ENCODE data around the gene CFAP99. TPM values are rescaled to one million over a fixed set of nuclear protein-coding genes. Genes with fewer than 3 reads are reported as not detected.
"Not testable (repeated sequence)": the region's sequence is repeated elsewhere in the genome, so short reads cannot be mapped to it uniquely, and the experiment has no call there.

Gene CFAP99
- total RNA-seq, 1 donor from 2014 or later: not detected

DNA sequence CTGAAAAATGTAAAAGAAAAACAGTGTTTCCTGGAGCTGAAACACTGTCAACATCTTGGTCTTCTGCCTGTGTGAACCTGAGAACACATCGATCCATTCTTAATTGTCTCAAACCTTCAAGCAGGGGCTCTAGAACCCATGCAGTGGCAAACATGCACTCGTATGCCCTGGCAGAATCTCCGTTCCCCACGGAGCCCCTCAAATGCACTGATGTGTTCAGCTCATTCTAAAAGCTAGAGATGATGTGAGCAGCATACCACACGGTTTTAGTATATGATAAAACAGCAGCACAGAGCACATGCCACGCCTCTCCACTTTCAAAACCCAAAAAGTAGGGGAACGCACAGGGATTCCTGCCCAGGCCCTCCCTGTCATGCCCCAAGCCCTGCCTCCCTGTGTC, 45.2 kb upstream of the CFAP99 start:
- peaks cover 30% of the 10 kb centered on the region for H3K27me3 Mint-ChIP-seq (ENCODE audit: unreplicated experiment)
- no peaks in the 10 kb centered on the region for H3K4me1 Mint-ChIP-seq (ENCODE audit: unreplicated experiment)
- no peak overlapping the region for H3K27ac Mint-ChIP-seq (ENCODE audit: unreplicated experiment)
- H3K9me3 Mint-ChIP-seq (ENCODE audit: unreplicated experiment): peaks cover 8% of the 10 kb centered on the region
- H3K4me3 Mint-ChIP-seq (ENCODE audit: unreplicated experiment): no peak overlapping the region
- H3K36me3 Mint-ChIP-seq (ENCODE audit: unreplicated experiment): peaks cover 2% of the 10 kb centered on the region
- TF ChIP-seq CTCF (IDR thresholded peaks at IDR 0.05): no peak
- DNase-seq (ENCODE audit: extremely low spot score, unreplicated experiment): no peak

- Mint-ChIP-seq H3K27ac (ENCODE audit: unreplicated experiment) (no peak overlapping the region), H3K36me3 (ENCODE audit: unreplicated experiment) (peaks cover 2% of the 10 kb centered on the region), H3K4me3 (ENCODE audit: unreplicated experiment) (no peak overlapping the region), H3K4me1 (ENCODE audit: unreplicated experiment) (no peaks in the 10 kb centered on the region), H3K27me3 (ENCODE audit: unreplicated experiment) (peaks cover 46% of the 10 kb centered on the region), H3K9me3 (ENCODE audit: unreplicated experiment) (no peaks in the 10 kb centered on the region)
- DNase-seq (ENCODE audit: extremely low spot score, unreplicated experiment): no peak
- TF ChIP-seq CTCF (IDR thresholded peaks at IDR 0.05): no peak
These were observed 43.3 kb upstream of the CFAP99 start for GRCh38 chr4:2375427-2375826.

- Mint-ChIP-seq H3K27ac (ENCODE audit: unreplicated experiment) (no peak overlapping the region), H3K4me3 (ENCODE audit: unreplicated experiment) (no peak overlapping the region), H3K27me3 (ENCODE audit: unreplicated experiment) (peaks cover 54% of the 10 kb centered on the region), H3K36me3 (ENCODE audit: unreplicated experiment) (peaks cover 8% of the 10 kb centered on the region), H3K9me3 (ENCODE audit: unreplicated experiment) (peaks cover 5% of the 10 kb centered on the region), H3K4me1 (ENCODE audit: unreplicated experiment) (no peaks in the 10 kb centered on the region)
- no peak for DNase-seq (ENCODE audit: extremely low spot score, unreplicated experiment)
- TF ChIP-seq CTCF (IDR thresholded peaks at IDR 0.05): no peak
These were observed 41.5 kb upstream of the CFAP99 start for GRCh38 chr4:2377241-2377640.

GRCh38 chr4:2378401-2378800, 40.4 kb upstream of the CFAP99 start:
- no peaks in the 10 kb centered on the region for H3K4me1 Mint-ChIP-seq (ENCODE audit: unreplicated experiment)

DNA sequence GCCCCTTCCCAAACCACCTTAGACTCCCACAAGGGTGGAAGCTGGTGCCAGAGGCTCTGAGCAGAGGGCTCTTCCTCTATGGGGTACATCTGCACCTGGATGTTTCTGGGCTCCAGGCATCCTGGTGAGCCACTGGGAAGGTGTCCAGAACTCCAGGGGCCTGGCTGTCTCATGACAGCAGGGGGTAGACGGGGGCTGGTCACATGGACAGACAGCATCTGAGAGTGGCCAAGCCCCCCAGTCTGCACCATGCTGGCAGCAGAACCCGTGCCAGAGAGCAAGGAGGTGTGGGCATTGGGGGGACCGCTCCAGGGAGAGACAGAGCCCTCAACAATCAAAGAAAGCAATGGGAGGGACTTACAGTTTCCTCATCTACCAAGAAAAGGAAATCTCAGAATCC, 39.9 kb upstream of the CFAP99 start:
- Mint-ChIP-seq H3K4me1 (ENCODE audit: unreplicated experiment) (no peaks in the 10 kb centered on the region), H3K27ac (ENCODE audit: unreplicated experiment) (no peak overlapping the region), H3K36me3 (ENCODE audit: unreplicated experiment) (peaks cover 6% of the 10 kb centered on the region), H3K9me3 (ENCODE audit: unreplicated experiment) (peaks cover 5% of the 10 kb centered on the region), H3K27me3 (ENCODE audit: unreplicated experiment) (peaks cover 57% of the 10 kb centered on the region), H3K4me3 (ENCODE audit: unreplicated experiment) (no peak overlapping the region)
- TF ChIP-seq CTCF (IDR thresholded peaks at IDR 0.05): no peak
- DNase-seq (ENCODE audit: extremely low spot score, unreplicated experiment): no peak

More at GRCh38 chr4:2378401-2378800, 40.4 kb upstream of the CFAP99 start:
- no peak for TF ChIP-seq CTCF (IDR thresholded peaks at IDR 0.05)
- peaks cover 5% of the 10 kb centered on the region for H3K9me3 Mint-ChIP-seq (ENCODE audit: unreplicated experiment)
- peaks cover 60% of the 10 kb centered on the region for H3K27me3 Mint-ChIP-seq (ENCODE audit: unreplicated experiment)
- no peak for DNase-seq (ENCODE audit: extremely low spot score, unreplicated experiment)
- peaks cover 8% of the 10 kb centered on the region for H3K36me3 Mint-ChIP-seq (ENCODE audit: unreplicated experiment)
- no peak overlapping the region for H3K4me3 Mint-ChIP-seq (ENCODE audit: unreplicated experiment)
- H3K27ac Mint-ChIP-seq (ENCODE audit: unreplicated experiment): no peak overlapping the region

- peaks cover 54% of the 10 kb centered on the region for H3K27me3 Mint-ChIP-seq (ENCODE audit: unreplicated experiment)
- not testable (repeated sequence) for H3K27ac Mint-ChIP-seq (ENCODE audit: unreplicated experiment)
These were observed 38.2 kb upstream of the CFAP99 start for GRCh38 chr4:2380589-2380988.

DNA sequence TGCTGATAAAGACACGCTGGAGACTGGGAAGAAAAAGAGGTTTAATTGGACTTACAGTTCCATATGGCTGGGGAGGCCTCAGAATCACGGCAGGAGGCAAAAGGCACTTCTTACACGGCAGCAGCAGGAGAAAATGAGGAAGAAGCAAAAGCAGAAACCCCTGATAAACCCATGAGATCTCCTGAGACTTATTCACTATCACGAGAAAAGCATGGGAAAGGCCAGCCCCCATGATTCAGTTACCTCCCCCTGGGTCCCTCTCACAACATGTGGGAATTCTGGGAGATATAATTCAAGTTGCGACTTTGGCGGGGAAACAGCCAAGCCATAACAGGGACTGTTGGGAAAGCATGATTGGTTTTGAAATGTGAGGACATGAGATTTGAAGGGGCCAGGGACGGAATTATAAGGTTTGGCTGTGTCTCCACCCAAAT, 36.0 kb upstream of the CFAP99 start:
- H3K9me3 Mint-ChIP-seq (ENCODE audit: unreplicated experiment); H3K4me1 Mint-ChIP-seq (ENCODE audit: unreplicated experiment); H3K27ac Mint-ChIP-seq (ENCODE audit: unreplicated experiment); DNase-seq (ENCODE audit: extremely low spot score, unreplicated experiment); H3K4me3 Mint-ChIP-seq (ENCODE audit: unreplicated experiment); H3K36me3 Mint-ChIP-seq (ENCODE audit: unreplicated experiment): not testable (repeated sequence)
- H3K27me3 Mint-ChIP-seq (ENCODE audit: unreplicated experiment): peaks cover 62% of the 10 kb centered on the region

More at GRCh38 chr4:2380589-2380988, 38.2 kb upstream of the CFAP99 start:
- not testable (repeated sequence) for H3K4me3 Mint-ChIP-seq (ENCODE audit: unreplicated experiment); H3K4me1 Mint-ChIP-seq (ENCODE audit: unreplicated experiment); DNase-seq (ENCODE audit: extremely low spot score, unreplicated experiment); H3K36me3 Mint-ChIP-seq (ENCODE audit: unreplicated experiment); H3K9me3 Mint-ChIP-seq (ENCODE audit: unreplicated experiment)

- not testable (repeated sequence) for H3K36me3 Mint-ChIP-seq (ENCODE audit: unreplicated experiment); H3K9me3 Mint-ChIP-seq (ENCODE audit: unreplicated experiment); H3K27ac Mint-ChIP-seq (ENCODE audit: unreplicated experiment); DNase-seq (ENCODE audit: extremely low spot score, unreplicated experiment); H3K4me1 Mint-ChIP-seq (ENCODE audit: unreplicated experiment); H3K4me3 Mint-ChIP-seq (ENCODE audit: unreplicated experiment)
- peaks cover 63% of the 10 kb centered on the region for H3K27me3 Mint-ChIP-seq (ENCODE audit: unreplicated experiment)
These were observed 35.5 kb upstream of the CFAP99 start for GRCh38 chr4:2383220-2383631.

Measured in osteocyte (in vitro differentiated cells).